Kidney (tissue), 14 donors: ENCODE results near the gene KIF26B. TPM values are rescaled to one million over a fixed set of nuclear protein-coding genes. Genes with fewer than 3 reads are reported as not detected.

ENCODE experiments used
- DNase-seq, 5 donors: peaks; one replicate each; pipeline ENCODE4 v3.0.0-alpha.2; 2013 to 2020
- FAIRE-seq: peaks from 2 replicates; lab custom pipeline; 2012; peaks lifted over from hg19 to GRCh38; lab: Jason Lieb, UNC
- H3K27ac ChIP-seq, 2 donors: one replicate each; pipeline ENCODE4 v1.7.0; 2013; ENCODE audit warnings: low read depth in 2 of 2, low read length in 2 of 2, inconsistent platforms in 1 of 2
- H3K27me3 ChIP-seq: one replicate; pipeline ENCODE4 v1.7.1; 2013; ENCODE audit warnings: low read length, inconsistent platforms; ENCODE audit not compliant: control insufficient read depth, insufficient read depth
- H3K36me3 ChIP-seq, 3 donors: one replicate each; pipeline versions ENCODE4 v1.7.0 to v1.7.1; 2013; ENCODE audit warnings: low read length in 3 of 3, control low read depth in 1 of 3, inconsistent platforms in 1 of 3; ENCODE audit not compliant: insufficient read depth in 3 of 3, control insufficient read depth in 2 of 3
- H3K4me1 ChIP-seq, 3 donors: one replicate each; pipeline versions ENCODE4 v1.7.0 to v1.7.1; 2013; ENCODE audit warnings: low read length in 3 of 3, inconsistent platforms in 1 of 3, low read depth in 1 of 3; ENCODE audit not compliant: control insufficient read depth in 2 of 3, insufficient read depth in 2 of 3
- H3K4me3 ChIP-seq, 3 donors: one replicate each; pipeline versions ENCODE4 v1.7.0 to v1.8.1; 2013; ENCODE audit warnings: low read length in 3 of 3, control low read depth in 1 of 3, inconsistent platforms in 1 of 3
- H3K9ac ChIP-seq, 3 donors: one replicate each; pipeline versions ENCODE4 v1.7.0 to v1.7.1; 2013; ENCODE audit warnings: low read length in 3 of 3, control low read depth in 1 of 3, inconsistent platforms in 1 of 3
- H3K9me3 ChIP-seq, 3 donors: one replicate each; pipeline versions ENCODE4 v1.7.0 to v1.7.1; 2013; ENCODE audit warnings: low read length in 3 of 3, control low read depth in 1 of 3, inconsistent platforms in 1 of 3; ENCODE audit not compliant: control insufficient read depth in 2 of 3, insufficient read depth in 1 of 3
- CTCF ChIP-seq: IDR thresholded peaks from 3 replicates; pipeline ENCODE4 v1.5.1; 2012; ENCODE audit warnings: mild to moderate bottlenecking, moderate library complexity, borderline replicate concordance; ENCODE audit not compliant: insufficient read depth; ENCODE audit errors: extremely low read depth
- intact Hi-C: fragments of 100-400 bp; cut with DNase I; formaldehyde crosslinking; loops from one replicate; pipeline ENCODE4 v1.11.1; 2022
- polyA plus RNA-seq: library from polyadenylated mRNA; stranded (reverse); fragments of 350-450 nt; fragmentation: Illumina TruSeq; extraction: RNeasy Lipid Tissue Mini Kit (QIAGEN cat#74804); gene quantifications from one replicate; pipeline ENCODE4 v1.2.3, GENCODE V29; 2014; ENCODE audit warnings: low read depth, low replicate concordance; ENCODE audit not compliant: insufficient read depth
- total RNA-seq: library from RNA; stranded (reverse); fragmentation: NEBNext Ultra II Directional; extraction: Animal tissue kit (Norgen Biotek cat#: 25700); gene quantifications from one replicate; pipeline ENCODE4 v1.2.1, GENCODE V29; 2021
- donor health status: control.
- donor health status: control.
- donor health status: control.
- donor health status: control.
- donor health status: control.
- donor health status: DM: yes; HTN: yes; CAD: no.
- donor health status: Normal renal cell carcinoma (clear cell type).

The KIF26B gene
- total and polyA plus RNA-seq, 2 donors from 2014 or later, result 0.52 to 10.7 TPM

GRCh38 chr1:245434280-245434679 lies 279.5 kb downstream of the KIF26B start:
- no peak for FAIRE-seq
- H3K9ac ChIP-seq, result no peak overlapping the region
- H3K27me3 ChIP-seq, result no peaks in the 10 kb centered on the region
- no peaks in the 10 kb centered on the region for H3K4me1 ChIP-seq
- intact Hi-C loops, result no loop called here
- H3K36me3 ChIP-seq, result no peaks in the 10 kb centered on the region
- H3K4me3 ChIP-seq, result no peak overlapping the region
- no peak overlapping the region for H3K27ac ChIP-seq
- DNase-seq, result no peak
- no peaks in the 10 kb centered on the region for H3K9me3 ChIP-seq
- no peak for TF ChIP-seq CTCF

DNA sequence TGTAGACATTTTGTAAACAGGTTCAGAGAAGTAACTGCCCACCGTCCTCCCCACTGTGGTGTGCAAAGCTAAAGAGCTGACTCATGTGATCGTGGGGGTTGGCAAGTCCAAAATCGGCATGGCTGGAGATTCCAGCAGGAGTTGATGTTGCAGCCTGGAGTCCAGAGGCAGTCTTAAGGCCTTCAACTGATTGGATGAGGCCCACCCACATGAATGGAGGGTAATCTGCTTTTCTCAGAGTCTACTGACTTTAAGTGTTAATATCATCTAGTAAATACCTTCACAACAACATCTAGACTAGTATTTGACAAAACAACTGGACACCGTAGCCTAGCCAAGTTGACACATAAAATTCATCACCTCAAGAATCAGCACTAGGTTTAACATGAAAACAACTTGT lies 281.6 kb downstream of the KIF26B start:
- H3K9me3 ChIP-seq, result no peaks in the 10 kb centered on the region
- intact Hi-C loops, result no loop called here
- DNase-seq (no peak), FAIRE-seq (no peak)
- no peaks in the 10 kb centered on the region for H3K27me3 ChIP-seq
- no peaks in the 10 kb centered on the region for H3K36me3 ChIP-seq
- H3K4me1 ChIP-seq, result peaks cover 0 to under 1% (median 0%) of the 10 kb centered on the region in 3 donors
- TF ChIP-seq CTCF, result no peak
- H3K27ac ChIP-seq, result no peak overlapping the region
- no peak overlapping the region for H3K4me3 ChIP-seq
- H3K9ac ChIP-seq, result no peak overlapping the region

GRCh38 chr1:245437369-245438062 lies 282.7 kb downstream of the KIF26B start:
- no peaks in the 10 kb centered on the region for H3K36me3 ChIP-seq
- no peaks in the 10 kb centered on the region for H3K9me3 ChIP-seq
- no peak overlapping the region for H3K4me3 ChIP-seq
- DNase-seq, result peak in 4 of 5 donors; percentile 61 to 92 (median 82)
- H3K27ac ChIP-seq, result no peak overlapping the region
- H3K4me1 ChIP-seq, result peaks cover 0 to 3% (median 0%) of the 10 kb centered on the region in 3 donors
- H3K9ac ChIP-seq, result no peak overlapping the region
- TF ChIP-seq CTCF, result no peak
- FAIRE-seq, result no peak
- no peaks in the 10 kb centered on the region for H3K27me3 ChIP-seq
- intact Hi-C loops, result no loop called here
